ENCODE data around the gene MAPK8IP3.
A peak's percentile ranks its signal among the peaks of the same experiment; 100 is the strongest.

Gene MAPK8IP3

DNA sequence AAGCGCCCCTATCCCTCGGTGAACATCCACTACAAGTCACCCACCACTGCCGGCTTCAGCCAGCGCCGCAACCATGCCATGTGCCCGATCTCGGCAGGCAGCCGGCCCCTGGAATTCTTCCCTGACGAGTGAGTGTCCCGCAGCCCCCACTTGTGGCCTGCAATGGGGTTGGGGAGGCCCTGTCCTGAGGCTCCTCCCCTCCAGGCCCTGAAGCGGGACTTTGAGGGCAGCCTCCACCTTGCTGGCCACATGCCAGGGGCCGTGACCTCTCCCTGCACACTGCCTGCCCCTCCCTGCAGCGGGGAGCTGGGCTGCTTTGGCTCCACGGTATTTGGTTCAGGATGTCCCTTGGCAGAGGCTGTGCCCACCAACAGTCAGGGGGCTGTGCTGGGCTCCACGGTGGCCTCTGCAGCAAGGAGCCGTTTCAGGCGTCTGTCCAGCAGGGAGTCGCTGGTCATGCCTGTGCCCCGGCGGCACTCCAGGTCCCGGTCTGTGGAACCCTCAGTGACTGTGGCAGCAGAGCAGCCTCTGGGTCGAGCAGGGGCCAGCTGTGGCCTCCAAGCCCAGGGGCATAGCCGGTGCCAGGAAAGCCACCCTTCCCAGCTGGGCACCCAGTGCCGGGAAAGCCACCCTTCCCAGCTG, 57.0 kb downstream of the MAPK8IP3 start:
- DNase-seq = no peak

DNA sequence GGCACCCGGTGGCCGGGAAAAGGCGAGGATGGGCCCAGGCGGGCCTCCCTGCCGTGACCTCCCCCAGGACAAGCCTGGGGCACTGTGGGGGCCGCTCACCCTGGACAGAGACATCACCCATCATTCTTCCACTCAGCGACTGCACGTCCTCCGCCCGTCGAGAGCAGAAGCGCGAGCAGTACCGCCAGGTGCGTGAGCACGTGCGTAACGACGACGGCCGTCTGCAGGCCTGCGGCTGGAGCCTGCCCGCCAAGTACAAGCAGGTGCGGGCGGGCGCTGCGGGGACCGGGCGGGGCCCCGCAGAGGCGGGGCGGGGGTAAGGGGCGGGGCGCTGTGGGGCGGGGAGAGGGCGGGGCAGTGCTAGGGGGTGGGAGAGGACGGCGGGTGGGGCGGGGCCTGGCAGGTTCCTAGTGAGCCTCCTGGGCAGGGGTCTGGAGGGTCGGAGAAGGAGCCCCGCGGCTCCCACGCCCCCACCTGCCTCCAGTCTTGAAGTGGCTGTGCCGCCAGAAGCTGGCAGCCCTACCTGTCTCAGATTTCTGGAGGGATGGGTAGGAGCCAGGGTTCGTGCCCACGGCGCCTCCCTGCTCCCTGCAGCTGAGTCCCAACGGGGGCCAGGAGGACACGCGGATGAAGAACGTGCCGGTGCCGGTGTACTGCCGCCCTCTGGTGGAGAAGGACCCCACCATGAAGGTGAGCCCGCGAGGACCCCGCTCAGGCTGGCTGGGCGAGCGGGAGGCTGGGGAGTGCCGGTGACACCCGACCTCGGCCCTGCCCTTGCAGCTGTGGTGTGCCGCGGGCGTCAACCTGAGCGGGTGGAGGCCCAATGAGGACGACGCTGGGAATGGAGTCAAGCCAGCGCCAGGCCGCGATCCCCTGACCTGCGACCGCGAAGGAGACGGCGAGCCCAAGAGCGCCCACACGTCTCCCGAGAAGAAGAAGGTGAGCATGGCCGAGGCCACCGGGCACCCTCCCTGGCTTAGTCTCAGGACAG, 57.8 kb downstream of the MAPK8IP3 start:
- no peak for DNase-seq

DNA sequence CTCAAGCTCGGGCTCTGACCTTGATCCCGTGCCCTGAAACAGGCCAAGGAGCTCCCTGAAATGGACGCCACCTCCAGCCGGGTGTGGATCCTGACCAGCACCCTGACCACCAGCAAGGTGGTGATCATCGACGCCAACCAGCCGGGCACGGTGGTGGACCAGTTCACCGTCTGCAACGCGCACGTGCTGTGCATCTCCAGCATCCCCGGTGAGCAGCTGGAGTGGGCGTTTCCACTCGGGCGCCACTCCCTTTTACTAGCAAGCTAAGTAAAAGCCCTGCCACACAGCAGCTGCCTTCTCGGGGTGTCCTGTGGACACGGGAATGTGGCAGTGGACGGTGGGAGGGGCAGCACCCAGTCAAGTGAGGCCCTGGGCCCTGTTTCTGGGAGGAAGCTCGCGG, 59.0 kb downstream of the MAPK8IP3 start:
- DNase-seq = no peak

DNA sequence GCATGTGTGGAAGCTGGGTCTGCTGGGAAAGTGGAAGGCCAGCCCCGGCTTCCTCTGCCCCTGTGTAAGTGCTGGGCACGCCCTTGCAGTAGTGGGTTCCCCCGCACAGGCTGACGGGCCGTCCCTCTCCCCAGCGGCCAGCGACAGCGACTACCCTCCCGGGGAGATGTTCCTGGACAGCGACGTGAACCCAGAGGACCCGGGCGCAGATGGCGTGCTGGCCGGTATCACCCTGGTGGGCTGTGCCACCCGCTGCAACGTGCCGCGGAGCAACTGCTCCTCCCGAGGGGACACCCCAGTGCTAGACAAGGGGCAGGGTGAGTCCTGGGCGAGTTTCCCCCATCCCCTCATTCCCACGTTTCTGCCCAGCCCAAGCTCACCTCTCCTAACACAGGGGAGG, 59.8 kb downstream of the MAPK8IP3 start:
- DNase-seq = no peak

DNA sequence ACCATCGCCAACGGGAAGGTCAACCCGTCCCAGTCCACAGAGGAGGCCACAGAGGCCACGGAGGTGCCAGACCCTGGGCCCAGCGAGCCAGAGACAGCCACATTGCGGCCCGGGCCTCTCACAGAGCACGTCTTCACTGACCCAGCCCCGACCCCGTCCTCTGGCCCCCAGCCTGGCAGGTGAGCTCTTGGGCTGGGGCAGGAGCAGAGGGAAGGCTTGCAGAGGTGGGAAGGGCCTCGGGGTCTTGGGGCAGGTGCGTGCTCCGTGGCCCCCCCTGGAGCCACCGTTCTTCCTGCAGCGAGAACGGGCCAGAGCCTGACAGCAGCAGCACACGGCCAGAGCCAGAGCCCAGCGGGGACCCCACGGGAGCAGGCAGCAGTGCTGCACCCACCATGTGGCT, 60.2 kb downstream of the MAPK8IP3 start:
- no peak for DNase-seq

DNA sequence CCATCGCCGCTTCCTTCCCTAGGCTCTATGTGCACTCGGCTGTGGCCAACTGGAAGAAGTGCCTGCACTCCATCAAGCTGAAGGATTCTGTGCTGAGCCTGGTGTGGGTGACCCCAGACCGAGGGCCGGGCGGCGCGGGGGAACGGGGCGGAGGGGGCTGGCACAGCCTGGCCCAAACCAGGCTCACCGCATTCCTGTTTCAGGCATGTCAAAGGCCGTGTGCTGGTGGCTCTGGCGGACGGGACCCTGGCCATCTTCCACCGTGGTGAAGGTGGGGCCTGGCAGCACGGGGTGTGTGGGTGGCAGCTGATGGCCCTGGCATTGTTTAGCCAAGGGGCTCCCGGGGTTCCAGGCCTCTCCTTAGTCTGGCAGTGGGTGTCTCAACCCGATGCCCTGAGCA, 60.7 kb downstream of the MAPK8IP3 start:
- no peak for DNase-seq

DNA sequence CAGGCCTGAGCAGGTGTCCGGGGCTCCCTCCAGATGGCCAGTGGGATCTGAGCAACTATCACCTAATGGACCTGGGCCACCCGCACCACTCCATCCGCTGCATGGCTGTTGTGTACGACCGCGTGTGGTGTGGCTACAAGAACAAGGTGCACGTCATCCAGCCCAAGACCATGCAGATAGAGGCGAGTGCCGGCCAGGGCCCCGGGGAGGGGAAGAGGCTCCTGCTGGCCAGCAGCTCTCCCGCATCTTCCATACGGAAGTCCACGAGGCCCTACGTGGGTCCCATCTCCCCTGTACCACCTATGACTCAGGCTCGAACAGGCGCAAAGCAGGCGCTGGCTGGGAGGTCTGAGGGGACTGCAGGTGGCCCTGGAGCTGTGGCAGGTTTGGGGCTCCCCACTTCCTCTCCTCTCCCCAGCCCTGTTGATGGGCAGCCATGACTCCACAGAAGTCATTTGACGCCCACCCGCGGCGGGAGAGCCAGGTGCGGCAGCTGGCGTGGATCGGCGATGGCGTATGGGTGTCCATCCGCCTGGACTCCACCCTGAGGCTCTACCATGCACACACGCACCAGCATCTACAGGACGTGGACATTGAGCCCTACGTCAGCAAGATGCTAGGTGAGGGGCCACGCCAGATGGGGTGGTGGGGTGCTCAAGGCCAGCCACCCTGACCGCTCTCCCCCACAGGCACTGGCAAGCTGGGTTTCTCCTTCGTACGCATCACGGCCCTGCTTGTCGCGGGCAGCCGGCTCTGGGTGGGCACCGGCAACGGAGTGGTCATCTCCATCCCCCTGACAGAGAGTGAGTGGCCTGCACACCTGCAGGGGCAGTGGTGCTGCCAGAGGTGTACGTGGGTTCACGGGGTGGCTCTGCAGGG, 61.4 kb downstream of the MAPK8IP3 start:
- no peak for DNase-seq

DNA sequence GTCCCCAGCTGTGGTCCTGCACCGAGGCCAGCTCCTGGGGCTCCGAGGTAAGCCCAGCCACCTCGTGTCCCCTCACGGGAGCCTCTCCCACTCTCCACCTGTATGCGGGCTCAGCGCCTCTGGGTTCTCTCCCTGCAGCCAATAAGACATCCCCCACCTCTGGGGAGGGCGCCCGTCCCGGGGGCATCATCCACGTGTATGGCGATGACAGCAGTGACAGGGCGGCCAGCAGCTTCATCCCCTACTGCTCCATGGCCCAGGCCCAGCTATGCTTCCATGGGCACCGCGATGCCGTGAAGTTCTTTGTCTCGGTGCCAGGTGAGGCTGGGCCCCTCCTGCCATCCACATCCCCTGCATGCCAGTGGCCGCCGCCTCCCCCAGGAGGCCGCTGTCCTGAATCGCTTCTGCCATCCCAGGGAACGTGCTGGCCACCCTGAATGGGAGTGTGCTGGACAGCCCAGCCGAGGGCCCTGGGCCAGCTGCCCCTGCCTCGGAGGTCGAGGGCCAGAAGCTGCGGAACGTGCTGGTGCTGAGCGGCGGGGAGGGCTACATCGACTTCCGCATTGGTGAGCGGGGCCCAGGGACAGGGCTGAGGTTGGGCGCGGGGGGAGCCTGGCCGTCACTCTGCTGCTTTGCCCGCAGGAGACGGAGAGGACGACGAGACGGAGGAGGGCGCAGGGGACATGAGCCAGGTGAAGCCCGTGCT, 62.2 kb downstream of the MAPK8IP3 start:
- no peak for DNase-seq

DNA sequence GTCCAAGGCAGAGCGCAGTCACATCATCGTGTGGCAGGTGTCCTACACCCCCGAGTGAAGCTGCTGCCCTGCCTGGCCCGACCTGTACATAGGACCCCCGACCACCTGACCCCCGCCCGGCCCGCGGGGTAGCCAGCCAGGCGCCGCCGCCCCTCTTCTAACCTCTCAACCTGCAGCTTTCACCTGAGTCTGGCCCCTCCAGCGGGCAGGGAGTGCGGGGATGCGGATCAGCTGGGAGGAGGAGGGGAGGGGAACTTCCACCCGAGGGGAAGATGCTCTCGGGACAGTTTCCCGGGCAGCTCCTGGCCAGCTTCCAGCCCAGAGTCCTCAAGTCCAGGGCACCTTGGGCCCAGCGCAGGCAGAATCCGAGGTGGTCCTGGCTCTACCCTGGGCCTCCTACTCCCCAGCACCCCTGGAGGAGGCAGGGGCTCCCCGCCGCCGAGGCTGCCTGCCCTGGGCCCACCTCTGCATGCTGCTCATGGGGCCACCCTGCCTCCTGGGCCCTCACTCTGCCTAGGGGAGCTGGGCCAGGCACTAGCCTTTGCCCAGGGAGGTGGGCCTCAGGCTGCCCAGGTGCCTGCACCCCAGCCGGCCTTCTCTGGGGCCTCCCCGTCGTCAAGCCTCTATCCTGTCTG, 62.9 kb downstream of the MAPK8IP3 start:
- DNase-seq = no peak

DNA sequence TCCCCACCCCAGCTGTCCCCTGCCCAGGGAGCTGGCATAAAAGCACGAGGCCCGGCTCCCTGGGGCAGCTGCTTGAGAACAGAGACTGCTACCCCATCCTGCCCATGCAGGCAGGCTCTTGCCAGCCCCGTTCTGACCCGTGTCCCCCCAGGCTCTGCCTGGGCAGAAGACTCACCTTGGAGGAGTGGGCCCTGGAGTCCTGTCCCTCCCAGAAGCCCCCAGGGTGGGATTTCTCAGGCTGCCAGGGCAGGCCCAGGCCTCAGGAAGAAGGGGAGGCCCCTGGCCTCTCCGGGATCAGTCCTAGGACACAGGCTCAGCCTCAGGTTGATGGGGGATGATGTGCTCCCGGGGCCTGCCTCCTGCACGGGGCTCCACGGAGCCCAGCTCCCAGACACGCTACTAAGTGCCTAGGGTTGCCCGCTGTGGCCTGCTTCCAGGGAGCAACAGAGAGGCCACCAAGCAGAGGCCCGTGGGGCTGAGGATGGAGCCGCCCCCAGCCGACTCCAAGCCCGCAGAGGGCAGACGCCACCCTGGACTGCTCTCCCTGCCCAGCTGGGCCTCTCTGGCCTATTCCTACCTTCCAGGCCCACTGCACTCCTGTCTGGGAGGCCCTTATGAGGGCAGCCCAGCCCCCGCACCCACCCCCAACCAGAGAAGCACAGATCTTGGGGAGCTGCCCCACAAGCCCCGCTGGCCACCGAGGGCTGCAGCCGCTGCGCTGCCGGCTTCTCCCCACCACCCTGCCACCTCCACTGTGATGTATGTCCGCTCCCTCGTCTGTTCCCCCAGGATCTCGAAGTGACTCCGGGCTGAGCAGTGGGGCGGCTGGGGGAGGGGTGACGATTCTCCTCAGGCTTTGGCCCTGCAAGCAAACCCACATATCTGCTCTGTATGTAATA, 63.7 kb downstream of the MAPK8IP3 start:
- DNase-seq = no peak

DNA sequence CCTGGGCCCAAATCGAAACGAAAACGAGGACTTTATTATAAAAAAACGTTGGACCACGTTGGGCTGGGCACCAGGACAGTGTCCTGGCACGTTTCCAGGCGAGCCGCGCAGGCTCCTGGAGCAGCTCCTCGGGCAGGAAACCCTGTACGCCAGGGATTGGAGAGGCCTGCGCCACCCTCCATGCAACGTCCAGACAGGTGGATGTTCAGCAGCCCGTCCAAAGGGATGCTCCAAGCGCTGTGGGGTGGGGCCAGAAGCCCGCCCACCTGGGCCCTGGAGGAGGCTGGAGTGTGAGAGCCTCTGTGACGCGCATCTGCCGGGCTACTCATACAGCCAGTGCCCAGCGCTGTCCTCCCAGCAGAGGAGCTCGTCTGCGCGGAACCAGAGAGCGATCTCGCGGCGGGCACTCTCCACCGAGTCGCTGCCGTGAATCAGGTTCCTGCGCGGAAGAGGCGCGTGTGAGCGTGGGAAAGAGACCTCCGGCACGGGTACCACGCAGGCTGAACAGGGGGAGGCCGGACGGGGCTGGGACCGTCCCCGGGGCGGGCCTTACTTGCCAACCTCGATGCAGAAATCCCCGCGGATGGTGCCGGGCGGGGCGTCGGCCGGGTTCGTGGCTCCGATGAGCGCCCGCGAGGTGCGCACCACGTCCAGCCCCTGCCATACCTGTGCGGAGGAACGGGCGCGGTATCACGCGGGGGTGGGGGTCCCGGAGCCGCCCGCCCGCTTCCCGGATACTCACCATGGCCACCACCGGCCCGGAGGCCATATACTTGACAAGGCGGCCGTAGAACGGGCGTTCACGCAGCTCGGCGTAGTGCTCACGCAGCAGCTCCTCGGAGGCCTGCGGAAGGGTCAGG, 64.6 kb downstream of the MAPK8IP3 start:
- DNase-seq = peak; percentile 39

DNA sequence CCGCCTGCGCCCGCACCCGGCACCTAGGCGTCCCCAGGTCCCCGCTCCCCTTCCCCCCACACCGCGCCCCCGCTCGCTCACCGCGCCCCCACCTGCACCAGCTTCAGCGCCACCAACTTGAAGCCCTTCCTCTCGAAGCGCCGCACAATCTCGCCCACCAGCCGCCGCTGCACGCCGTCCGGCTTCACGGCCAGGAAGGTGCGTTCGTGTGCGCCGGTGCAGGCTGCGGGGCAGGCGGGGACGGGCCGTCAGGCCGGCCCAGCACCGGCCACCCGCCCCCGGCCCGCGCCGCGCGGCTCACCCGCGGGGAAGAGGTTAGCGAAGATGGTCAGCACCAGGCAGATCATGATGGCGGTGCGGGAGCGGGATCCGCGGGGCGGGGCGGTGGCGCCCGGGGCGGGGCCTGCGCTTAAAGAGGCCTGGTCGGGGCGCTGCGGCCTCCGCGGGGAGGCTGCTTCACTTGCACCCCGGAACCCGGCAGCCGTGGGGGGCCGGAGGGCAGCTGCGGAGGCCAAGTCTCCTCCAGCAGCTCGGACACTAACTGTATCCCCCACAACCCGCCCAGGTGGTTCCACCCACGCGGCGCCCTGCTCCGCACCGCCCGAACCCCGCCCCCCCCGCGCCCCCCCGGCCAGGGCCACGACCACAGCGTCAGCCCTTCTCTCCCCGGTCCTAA, 65.3 kb downstream of the MAPK8IP3 start, which contains the start of gene NME3:
NME3 (minus strand) TSS at position 356 of the 676 bp plus-strand sequence; CDS start at position 347, 9 bp downstream.
- DNase-seq = peak; percentile 81

DNA sequence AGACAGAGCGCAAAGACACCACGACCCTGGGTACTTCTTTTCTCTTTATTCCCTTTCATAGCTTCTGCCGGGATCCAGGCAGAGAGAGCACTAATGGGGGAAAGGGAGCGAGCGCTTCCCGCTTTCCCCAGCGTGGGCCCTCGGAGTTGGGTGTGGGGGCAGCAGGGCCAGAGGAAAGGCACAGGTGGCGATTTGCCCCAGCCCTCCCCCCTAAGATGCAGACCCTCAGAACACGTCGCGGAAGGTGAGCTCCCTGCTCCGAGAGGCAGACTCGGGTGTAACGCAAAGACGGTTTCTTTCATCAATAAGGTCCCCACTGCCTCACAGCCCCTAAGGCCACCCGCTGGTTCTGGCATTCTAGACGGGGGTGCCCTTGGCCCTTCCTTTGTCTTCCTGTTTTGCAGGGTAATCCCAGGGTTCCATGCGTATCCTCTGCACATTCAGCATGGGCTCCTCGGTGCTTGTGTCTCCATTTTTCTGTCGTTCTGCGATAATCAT, 65.9 kb downstream of the MAPK8IP3 start:
- no peak for DNase-seq

DNA sequence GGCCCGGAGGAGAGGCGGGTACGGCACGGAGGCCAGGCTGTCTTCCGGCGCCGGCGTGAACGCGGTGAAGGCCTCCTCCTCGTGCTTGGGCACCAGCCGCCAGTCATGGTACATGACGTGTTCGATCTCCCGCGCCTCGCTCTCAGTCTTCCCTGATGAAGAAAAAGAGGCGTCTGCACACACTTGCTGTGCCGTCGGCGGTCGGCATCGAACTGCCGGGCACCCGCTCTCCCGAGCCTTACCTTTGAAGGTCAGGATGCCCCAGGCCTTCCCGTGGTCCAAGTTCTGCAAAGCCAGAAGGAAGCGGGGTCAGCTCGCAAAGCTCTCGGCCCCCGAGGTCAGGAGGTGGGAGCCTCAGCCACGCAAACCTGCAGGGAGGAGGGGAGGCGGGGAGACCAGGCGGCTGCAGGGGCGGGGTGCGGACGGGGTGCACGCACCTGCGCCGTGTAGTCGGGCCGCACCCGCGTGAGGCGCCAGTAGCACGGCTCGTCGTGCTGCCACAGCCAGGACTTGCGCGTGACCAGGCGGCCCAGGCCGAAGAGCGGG, 66.4 kb downstream of the MAPK8IP3 start, which contains the start of gene EME2:
EME2 (plus strand) TSS at position 449 of the 546 bp plus-strand sequence. CDS start 418 bp downstream, outside the sequence.
- DNase-seq = peak; percentile 43

DNA sequence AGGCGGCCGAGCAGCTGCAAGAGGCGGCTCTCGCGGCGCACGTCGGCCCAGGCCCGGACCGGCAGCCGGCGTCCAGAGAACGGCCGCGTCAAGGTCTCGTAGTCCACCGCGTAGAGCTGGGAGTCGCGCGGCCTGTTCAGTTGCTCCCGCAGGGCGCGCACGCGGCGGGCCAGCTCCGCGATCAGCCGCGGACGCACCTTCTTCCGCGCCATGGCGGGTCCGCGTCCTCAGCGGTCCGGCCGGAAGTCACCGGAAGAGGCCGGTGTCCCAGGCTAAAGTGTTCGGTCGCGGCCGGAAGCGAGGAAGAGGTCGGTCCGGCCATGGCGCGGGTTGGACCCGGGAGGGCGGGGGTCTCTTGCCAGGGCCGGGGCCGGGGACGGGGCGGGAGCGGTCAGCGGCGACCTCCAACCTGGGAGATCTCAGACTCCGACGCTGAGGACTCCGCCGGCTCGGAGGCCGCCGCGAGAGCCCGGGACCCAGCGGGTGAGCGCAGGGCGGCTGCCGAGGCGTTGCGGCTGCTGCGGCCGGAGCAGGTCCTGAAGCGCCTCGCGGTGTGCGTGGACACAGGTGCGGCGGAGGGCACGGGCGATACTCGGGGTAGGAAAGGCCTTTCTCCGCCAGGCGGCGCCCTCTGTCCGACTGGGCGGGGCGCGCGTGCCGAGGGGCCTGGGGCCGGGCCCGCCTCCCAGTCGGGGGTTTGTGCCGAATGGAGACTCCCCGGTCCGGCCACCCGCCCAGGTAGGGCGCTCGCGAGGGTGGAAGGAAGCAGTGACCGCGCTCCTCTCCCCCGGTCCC, 67.1 kb downstream of the MAPK8IP3 start, which contains the start of gene MRPS34:
MRPS34 (minus strand) TSS at position 227 of the 795 bp plus-strand sequence; CDS start at position 212, 15 bp downstream.
- peak; percentile 92 for DNase-seq

DNA sequence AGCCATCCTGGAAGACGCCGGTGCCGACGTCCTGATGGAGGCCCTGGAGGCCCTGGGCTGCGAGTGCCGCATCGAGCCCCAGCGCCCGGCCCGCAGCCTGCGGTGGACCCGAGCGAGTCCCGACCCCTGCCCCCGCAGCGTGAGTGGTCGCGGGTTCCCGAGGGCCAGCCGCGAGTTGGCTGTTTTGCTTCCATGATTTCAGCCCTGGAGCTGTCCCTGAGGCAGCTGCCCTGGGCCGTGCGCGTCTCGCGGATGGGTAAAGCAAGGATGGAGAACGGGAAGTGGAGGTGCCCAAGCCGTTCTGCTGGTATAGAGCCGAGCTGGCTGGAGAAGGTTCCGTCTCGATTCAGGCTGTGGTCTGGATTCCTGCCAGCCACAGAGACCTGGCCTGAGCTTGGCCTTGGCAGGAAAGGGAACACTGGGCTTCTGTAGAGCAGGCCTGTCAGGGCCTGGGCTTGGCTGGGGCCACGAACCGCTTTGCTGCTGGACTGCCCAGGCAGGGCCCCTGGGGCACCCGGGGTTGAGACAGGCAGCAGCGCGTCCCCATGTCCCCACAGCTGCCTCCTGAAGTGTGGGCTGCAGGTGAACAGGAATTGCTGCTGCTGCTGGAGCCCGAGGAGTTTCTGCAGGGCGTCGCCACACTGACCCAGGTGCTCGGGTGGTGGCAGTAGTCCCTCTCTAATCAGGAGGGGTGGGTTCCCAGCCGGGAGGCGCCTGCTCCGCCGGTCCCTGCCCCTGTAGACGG, 67.9 kb downstream of the MAPK8IP3 start:
- DNase-seq = peak; percentile 52

DNA sequence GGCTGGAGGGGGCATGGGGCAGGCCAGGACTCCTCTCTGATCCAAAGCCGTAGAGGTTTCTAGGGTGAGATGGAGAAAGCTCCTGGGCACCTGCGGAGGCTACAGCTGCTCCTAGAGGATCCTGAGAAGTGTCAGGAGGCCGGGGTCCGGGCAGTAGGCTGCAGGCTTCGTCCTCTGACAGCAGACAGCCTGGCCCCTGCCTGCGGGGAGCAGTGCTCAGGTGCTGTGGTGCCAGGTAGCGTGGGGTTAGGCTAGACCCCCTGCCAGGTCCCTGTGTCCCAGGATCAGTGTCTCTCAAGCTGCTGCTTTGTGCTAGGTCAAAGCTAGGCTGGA, 68.4 kb downstream of the MAPK8IP3 start:
- no peak for DNase-seq
